ENCODE measurements around the gene WFS1.

GRCh38 chr4:6283282-6283681, 13.6 kb downstream of the WFS1 start:
- no peak for TF ChIP-seq CTCF (IDR thresholded peaks at IDR 0.05)
- TF ChIP-seq POLR2A (IDR thresholded peaks at IDR 0.05): no peak
- TF ChIP-seq EP300 (IDR thresholded peaks at IDR 0.05): no peak
